Endodermal cell (in vitro differentiated cells): ENCODE data around the gene PDLIM5. TPM values are rescaled to one million over a fixed set of nuclear protein-coding genes. Genes with fewer than 3 reads are reported as not detected.
"Not testable (repeated sequence)": the region's sequence is repeated elsewhere in the genome, so short reads cannot be mapped to it uniquely, and the experiment has no call there.

Experiments used
- DNase-seq: peaks from one replicate; pipeline ENCODE4 v3.0.0-alpha.2; 2017
- H3K27ac ChIP-seq: 2 replicates; pipeline ENCODE4 v1.5.1; 2013; ENCODE audit warnings: mild to moderate bottlenecking, low read depth, low read length, moderate library complexity
- H3K27me3 ChIP-seq: 2 replicates; pipeline ENCODE4 v1.6.1; 2013; ENCODE audit warnings: mild to moderate bottlenecking, low read length, moderate library complexity; ENCODE audit not compliant: insufficient read depth, control insufficient read depth, poor library complexity, severe bottlenecking
- H3K36me3 ChIP-seq: 2 replicates; pipeline ENCODE4 v1.7.0; 2013; ENCODE audit warnings: mild to moderate bottlenecking, low read length, moderate library complexity; ENCODE audit not compliant: control insufficient read depth, insufficient read depth
- H3K4me1 ChIP-seq: one replicate; pipeline ENCODE4 v1.7.0; 2013; ENCODE audit warnings: low read length; ENCODE audit not compliant: control insufficient read depth, insufficient read depth
- H3K4me3 ChIP-seq: 2 replicates; pipeline ENCODE4 v1.5.1; 2013; ENCODE audit warnings: mild to moderate bottlenecking, low read length, moderate library complexity
- H3K9ac ChIP-seq: 2 replicates; pipeline ENCODE4 v1.6.1; 2013; ENCODE audit warnings: mild to moderate bottlenecking, low read length, moderate library complexity; ENCODE audit not compliant: poor library complexity, severe bottlenecking; ENCODE audit errors: extremely low read depth
- H3K9me3 ChIP-seq: 2 replicates; pipeline ENCODE4 v1.6.1; 2013; ENCODE audit warnings: mild to moderate bottlenecking, low read length, moderate library complexity; ENCODE audit not compliant: control insufficient read depth
- H3K27ac Mint-ChIP-seq: 2 replicates; pipeline ENCODE4 v1.8.0; 2020; ENCODE audit warnings: mixed read lengths
- H3K27me3 Mint-ChIP-seq: 2 replicates; pipeline ENCODE4 v1.8.0; 2021; ENCODE audit warnings: mild to moderate bottlenecking, mixed read lengths; ENCODE audit not compliant: insufficient read depth
- H3K36me3 Mint-ChIP-seq: 2 replicates; pipeline ENCODE4 v1.8.0; 2020; ENCODE audit warnings: low read depth, mixed read lengths
- H3K4me1 Mint-ChIP-seq: 2 replicates; pipeline ENCODE4 v1.8.0; 2020; ENCODE audit warnings: mixed read lengths
- H3K4me3 Mint-ChIP-seq: 2 replicates; pipeline ENCODE4 v1.8.0; 2020; ENCODE audit warnings: mild to moderate bottlenecking, moderate library complexity, mixed read lengths
- H3K9me3 Mint-ChIP-seq: 2 replicates; pipeline ENCODE4 v1.8.0; 2020; ENCODE audit warnings: mild to moderate bottlenecking, mixed read lengths
- CTCF ChIP-seq: fragments of 200-600 bp; sonication (generic); conservative IDR thresholded peaks from 2 replicates; pipeline ENCODE4 v1.5.0; 2021; ENCODE audit warnings: antibody characterized with exemption, mild to moderate bottlenecking
- WGBS, 2 experiments: methylation state at CpG; one replicate each; pipeline versions ENCODE4 v1.1.5 to v1.1.7; 2013; ENCODE audit warnings: missing lambda C conversion rate in 2 of 2, mixed read lengths in 1 of 2; ENCODE audit not compliant: insufficient coverage in 1 of 2, insufficient read length in 1 of 2; 5-methylcytosine and 5-hydroxymethylcytosine counted together
- total RNA-seq, 2 donors: library from RNA; stranded (reverse); fragmentation: NEBNext Ultra II Directional in 1 of 2; extraction: Animal tissue kit (Norgen Biotek cat#: 25700) in 1 of 2; gene quantifications; 2 replicates in 1 of 2; 3 replicates in 1 of 2; pipeline ENCODE4 v1.2.1, GENCODE V29; 2021

The PDLIM5 gene
- total RNA-seq, 2 donors from 2014 or later, result 91.0 to 149 TPM

DNA sequence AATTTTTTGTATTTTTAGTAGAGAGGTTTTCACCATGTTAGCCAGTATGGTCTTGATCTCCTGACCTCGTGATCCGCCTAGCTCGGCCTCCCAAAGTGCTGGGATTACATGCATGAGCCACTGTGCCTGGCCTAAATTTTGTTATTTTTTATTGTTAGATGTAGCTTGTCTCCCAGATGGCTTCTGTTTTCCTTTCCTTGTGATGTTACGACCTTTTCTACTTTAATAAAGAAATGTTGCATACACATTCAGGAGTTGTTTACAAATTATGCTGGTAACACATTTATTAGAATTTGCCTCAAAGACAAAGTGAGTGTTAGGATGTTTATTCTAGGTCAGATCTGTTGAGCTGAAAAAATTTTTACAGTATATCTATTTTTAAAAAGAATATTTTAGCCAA lies 18.4 kb downstream of the PDLIM5 start:
- Histone ChIP-seq H3K27me3 (no peaks in the 10 kb centered on the region), H3K9ac (no peak overlapping the region), H3K9me3 (peaks cover 23% of the 10 kb centered on the region), H3K27ac (no peak overlapping the region), H3K4me1 (no peaks in the 10 kb centered on the region), H3K4me3 (no peak overlapping the region), H3K36me3 (peaks cover 36% of the 10 kb centered on the region)
- 97% methylated on average over 3 of the region's 4 CpGs; no CpG with 5 or more reads in 1 of the 2 experiments for WGBS, 2 experiments
- Mint-ChIP-seq H3K36me3 (peaks cover 36% of the 10 kb centered on the region), H3K27ac (no peak overlapping the region), H3K27me3 (no peaks in the 10 kb centered on the region), H3K4me1 (peaks cover 11% of the 10 kb centered on the region), H3K9me3 (peaks cover 22% of the 10 kb centered on the region), H3K4me3 (no peak overlapping the region)
- no peak for TF ChIP-seq CTCF
- DNase-seq, result no peak

GRCh38 chr4:94470782-94471181 lies 19.0 kb downstream of the PDLIM5 start:
- not testable (repeated sequence) for H3K4me3 ChIP-seq, H3K4me3 Mint-ChIP-seq, H3K27ac ChIP-seq, H3K27me3 Mint-ChIP-seq, H3K27me3 ChIP-seq, H3K27ac Mint-ChIP-seq, H3K9ac ChIP-seq, H3K4me1 ChIP-seq, DNase-seq
- 91 to 100% methylated on average over 2 to 4 of the region's 4 CpGs for WGBS, 2 experiments
- peaks cover 34% of the 10 kb centered on the region for H3K36me3 ChIP-seq
- Mint-ChIP-seq H3K36me3 (peaks cover 34% of the 10 kb centered on the region), H3K4me1 (peaks cover 15% of the 10 kb centered on the region), H3K9me3 (peaks cover 22% of the 10 kb centered on the region)
- peaks cover 23% of the 10 kb centered on the region for H3K9me3 ChIP-seq

DNA sequence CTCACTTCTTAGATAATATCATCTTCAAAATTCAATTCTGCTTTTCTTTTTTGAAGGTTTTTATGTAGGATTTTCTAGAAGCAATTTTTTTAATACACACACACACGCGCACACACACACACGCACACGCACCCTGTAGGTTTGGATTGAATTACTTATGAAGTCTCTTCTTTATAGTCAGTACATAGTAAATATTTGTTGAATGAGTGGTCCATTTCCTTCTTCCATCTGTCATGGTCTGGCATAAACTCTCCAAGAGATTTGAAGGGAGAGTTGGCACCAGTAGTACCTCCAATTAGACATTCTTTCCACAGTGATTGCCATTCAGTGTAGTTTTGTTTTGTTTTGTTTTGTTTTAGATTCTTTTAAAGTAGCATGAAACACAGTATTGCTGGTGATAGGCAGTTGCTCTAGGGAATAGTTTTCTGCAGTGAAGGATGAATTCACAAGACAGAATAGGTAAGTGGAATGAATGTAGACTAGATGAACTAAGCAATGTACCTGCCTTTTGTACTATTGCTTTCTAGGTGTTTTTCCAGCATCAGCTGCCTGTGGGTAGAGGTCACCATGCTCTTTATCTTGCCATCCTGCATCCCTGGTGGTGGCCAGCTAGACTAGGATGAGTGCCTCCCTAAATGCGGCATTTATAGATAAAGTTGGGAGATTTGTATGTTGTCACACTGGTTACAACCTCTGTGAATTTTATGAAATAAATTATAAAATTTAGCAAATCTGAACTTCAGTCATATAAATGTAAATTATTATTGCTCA lies 20.5 kb downstream of the PDLIM5 start:
- Histone ChIP-seq H3K27ac (no peak overlapping the region), H3K9ac (no peak overlapping the region), H3K4me3 (no peak overlapping the region), H3K9me3 (peaks cover 23% of the 10 kb centered on the region), H3K27me3 (no peaks in the 10 kb centered on the region), H3K4me1 (no peaks in the 10 kb centered on the region), H3K36me3 (peaks cover 32% of the 10 kb centered on the region)
- no peak for TF ChIP-seq CTCF
- no peak overlapping the region for H3K4me3 Mint-ChIP-seq
- H3K27me3 Mint-ChIP-seq, result no peaks in the 10 kb centered on the region
- peaks cover 15% of the 10 kb centered on the region for H3K4me1 Mint-ChIP-seq
- no peak for DNase-seq
- peaks cover 22% of the 10 kb centered on the region for H3K9me3 Mint-ChIP-seq
- no peak overlapping the region for H3K27ac Mint-ChIP-seq
- 95% methylated on average over 5 of the region's 5 CpGs; no CpG with 5 or more reads in 1 of the 2 experiments for WGBS, 2 experiments
- H3K36me3 Mint-ChIP-seq, result peaks cover 31% of the 10 kb centered on the region
